Pulmonary artery endothelial cell (primary cell): Measurements from ENCODE around the gene KCNMB2. TPM values are rescaled to one million over a fixed set of nuclear protein-coding genes. Genes with fewer than 3 reads are reported as not detected.
"Not testable (repeated sequence)": the region's sequence is repeated elsewhere in the genome, so short reads cannot be mapped to it uniquely, and the experiment has no call there.

Experiments used
- DNase-seq: peaks from one replicate; pipeline ENCODE4 v3.0.0-alpha.2; 2011; ENCODE audit warnings: low read depth, low spot score
- total RNA-seq: library from RNA; depleted of rRNA; stranded (reverse); fragments of >200 nt; gene quantifications from 2 replicates; pipeline ENCODE4 v1.2.3, GENCODE V29; 2014

KCNMB2 gene
- total RNA-seq, 1 donor from 2014 or later: not detected

DNA sequence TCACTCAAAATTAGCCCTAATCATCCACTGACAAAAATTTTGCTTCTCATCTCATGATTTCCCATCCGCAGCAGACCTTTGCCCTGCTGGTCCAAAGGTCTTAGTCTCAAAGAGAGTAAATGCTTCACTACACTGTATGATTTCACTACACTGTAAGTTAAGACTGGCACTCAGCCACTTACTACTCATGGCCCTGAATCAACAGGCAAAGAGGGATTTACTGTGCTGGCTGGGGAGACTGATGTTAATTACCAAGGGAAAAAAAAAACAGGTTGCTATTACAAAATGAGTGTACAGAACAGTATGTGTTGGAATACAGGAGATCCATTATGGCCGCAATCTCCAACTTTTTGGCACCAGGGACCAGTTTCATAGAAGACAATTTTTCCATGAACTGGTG, 320.6 kb downstream of the KCNMB2 start:
- DNase-seq: no peak

DNA sequence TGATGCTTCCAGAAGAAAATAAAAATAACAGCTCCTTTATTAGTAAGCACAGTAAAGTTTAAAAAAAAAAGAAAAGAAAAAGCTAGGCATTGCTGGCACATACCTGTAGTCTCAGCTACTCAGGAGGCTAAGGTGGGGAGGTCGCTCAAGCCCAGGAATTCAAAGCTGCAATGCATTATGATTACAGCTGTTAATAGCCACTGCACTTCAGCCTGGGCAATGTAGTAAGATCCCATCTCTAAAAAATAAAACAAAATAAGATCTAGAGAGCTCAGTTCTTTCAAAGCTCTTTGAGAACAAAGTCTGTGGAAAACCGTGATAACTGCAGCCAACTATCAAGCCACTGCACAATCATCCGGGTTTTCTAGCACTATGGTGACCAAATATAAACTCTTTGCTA, 323.1 kb downstream of the KCNMB2 start:
- DNase-seq: no peak

DNA sequence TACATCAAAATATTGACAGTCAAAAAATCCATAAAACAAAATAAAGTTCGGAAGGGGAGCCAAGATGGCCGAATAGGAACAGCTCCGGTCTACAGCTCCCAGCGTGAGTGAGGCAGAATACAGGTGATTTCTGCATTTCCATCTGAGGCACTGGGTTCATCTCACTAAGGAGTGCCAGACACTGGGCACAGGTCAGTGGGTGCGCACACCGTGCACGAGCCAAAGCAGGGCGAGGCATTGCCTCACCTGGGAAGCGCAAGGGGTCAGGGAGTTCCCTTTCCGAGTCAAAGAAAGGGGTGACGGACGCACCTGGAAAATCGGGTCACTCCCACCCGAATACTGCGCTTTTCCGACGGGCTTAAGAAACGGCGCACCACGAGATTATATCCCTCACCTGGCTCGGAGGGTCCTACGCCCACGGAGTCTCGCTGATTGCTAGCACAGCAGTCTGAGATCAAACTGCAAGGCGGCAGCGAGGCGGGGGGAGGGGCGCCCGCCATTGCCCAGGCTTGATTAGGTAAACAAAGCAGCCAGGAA, 323.7 kb downstream of the KCNMB2 start:
- DNase-seq: not testable (repeated sequence)

DNA sequence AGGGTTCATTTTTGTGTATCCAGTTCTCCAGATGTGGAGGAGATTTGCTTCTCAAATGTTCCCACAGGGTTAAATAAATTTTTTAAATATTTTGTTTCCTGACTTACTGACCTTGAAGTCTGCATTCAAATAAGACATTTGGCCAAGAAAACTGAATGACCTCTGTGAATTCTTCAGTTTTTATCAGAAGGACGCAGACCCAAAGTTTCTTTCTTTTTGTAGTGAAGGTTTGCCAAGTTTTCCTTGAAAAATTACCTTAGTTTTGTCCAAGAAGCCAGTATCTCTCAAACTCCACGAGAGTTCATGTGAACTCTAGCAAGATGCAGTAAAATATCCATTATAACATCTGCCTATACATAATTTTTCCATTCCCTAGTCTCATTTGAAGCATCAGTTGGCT, 332.4 kb downstream of the KCNMB2 start:
- no peak for DNase-seq

DNA sequence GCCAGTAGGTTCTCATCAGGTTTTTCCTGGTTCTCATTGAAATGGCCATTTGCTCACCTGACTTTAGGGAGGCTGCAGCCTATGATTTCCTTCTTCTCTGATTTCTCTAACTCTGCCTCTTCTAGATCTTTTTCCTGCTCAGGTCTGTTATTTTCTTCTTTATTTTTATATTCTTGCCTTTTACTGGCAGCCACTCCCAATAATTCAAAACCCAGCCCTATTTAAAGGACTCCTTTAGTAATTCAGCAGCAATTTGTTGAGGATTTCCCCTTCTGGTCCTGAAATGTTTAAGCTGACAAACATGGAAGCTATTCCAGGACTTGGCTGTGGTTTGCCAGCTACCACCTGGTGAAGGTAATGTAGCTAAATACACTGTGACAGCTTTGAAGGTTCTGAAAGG, 333.8 kb downstream of the KCNMB2 start:
- DNase-seq: no peak

DNA sequence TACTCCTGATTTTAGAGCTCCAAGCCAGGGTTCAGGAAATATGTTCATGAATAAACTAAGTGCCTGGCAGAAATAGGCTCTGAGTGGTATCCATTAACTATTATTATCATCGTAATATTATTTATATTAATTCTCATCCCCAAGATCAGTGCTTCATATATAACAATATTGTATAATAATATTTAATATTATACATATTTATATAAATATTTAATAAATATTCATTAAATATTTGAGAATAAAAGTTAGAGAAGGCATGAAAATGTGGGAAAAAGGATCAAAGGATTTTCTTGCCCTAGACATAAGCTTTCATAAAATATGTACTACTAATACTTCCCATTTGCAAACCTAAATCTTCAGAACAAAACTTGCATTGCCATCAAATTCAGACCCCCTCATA, 338.9 kb downstream of the KCNMB2 start:
- DNase-seq: no peak

DNA sequence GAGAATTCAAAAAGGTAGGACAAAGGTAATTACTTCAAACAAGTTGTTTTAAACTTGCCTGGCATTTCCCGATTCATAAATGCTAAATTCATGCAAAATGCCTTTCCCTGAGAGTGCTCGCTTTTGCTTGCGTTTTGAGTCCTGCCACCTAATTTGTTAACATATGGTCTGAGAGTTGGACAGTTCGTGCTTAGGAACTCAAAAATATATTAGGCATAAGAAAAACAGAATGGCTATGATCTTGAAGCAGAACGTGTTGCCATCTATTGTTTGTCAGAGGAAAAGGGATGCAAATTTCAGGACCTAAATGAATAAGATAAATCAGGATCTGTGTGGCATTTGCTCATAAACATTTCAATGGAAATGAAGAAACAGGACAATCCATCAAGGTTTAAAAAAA, 339.6 kb downstream of the KCNMB2 start:
- DNase-seq: no peak

DNA sequence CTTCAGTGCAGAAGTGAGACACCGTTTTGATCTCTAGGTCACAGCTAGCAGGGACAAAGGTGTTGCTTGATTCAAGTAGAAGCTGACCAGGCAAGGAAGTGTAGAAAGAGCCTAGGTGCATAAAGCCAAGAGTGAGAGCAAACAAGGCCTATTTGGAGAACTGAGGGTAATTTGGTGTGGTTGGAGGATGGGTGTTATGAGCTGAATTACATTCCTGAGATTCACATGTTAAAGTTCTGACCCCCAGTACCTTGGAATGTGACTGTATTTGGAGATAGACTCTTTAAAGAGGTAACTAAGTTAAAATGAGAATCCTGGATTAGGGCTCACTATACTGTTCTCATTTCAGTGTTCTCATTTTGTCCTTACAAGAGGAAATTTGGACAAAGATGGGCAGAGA, 344.0 kb downstream of the KCNMB2 start:
- no peak for DNase-seq
